ENCODE data around the gene KIAA0232.
"Not testable (repeated sequence)": the region's sequence is repeated elsewhere in the genome, so short reads cannot be mapped to it uniquely, and the experiment has no call there.

KIAA0232 gene

GRCh38 chr4:6880691-6881090 lies 98.2 kb downstream of the KIAA0232 start:
- DNase-seq (ENCODE audit: low read depth in 2 of 2, low spot score in 1 of 2) = no peak

GRCh38 chr4:6881908-6882307 lies 99.4 kb downstream of the KIAA0232 start:
- DNase-seq (ENCODE audit: low read depth in 2 of 2, low spot score in 1 of 2) = no peak

- no peak for DNase-seq (ENCODE audit: low read depth in 2 of 2, low spot score in 1 of 2)
These were observed 101.9 kb downstream of the KIAA0232 start for GRCh38 chr4:6884341-6884870.

- DNase-seq (ENCODE audit: low read depth in 2 of 2, low spot score in 1 of 2) = no peak
These were observed 103.5 kb downstream of the KIAA0232 start for GRCh38 chr4:6885953-6886557.

- no peak for DNase-seq (ENCODE audit: low read depth in 2 of 2, low spot score in 1 of 2)
These were observed 104.4 kb downstream of the KIAA0232 start for GRCh38 chr4:6886886-6887285.

GRCh38 chr4:6887591-6888371 lies 105.3 kb downstream of the KIAA0232 start:
- no peak for DNase-seq (ENCODE audit: low read depth in 2 of 2, low spot score in 1 of 2)

- no peak for DNase-seq (ENCODE audit: low read depth in 2 of 2, low spot score in 1 of 2)
These were observed 106.1 kb downstream of the KIAA0232 start for GRCh38 chr4:6888506-6889071.

GRCh38 chr4:6889101-6889735 lies 106.7 kb downstream of the KIAA0232 start:
- DNase-seq (ENCODE audit: low read depth in 2 of 2, low spot score in 1 of 2) = no peak

- no peak for DNase-seq (ENCODE audit: low read depth in 2 of 2, low spot score in 1 of 2)
These were observed 107.3 kb downstream of the KIAA0232 start for GRCh38 chr4:6889736-6890324.

GRCh38 chr4:6890358-6890757 lies 107.8 kb downstream of the KIAA0232 start:
- no peak for DNase-seq (ENCODE audit: low read depth in 2 of 2, low spot score in 1 of 2)

- DNase-seq (ENCODE audit: low read depth in 2 of 2, low spot score in 1 of 2) = not testable (repeated sequence)
These were observed 108.4 kb downstream of the KIAA0232 start for GRCh38 chr4:6890971-6891370.

GRCh38 chr4:6891436-6892170 lies 109.1 kb downstream of the KIAA0232 start:
- DNase-seq (ENCODE audit: low read depth in 2 of 2, low spot score in 1 of 2) = no peak

- DNase-seq (ENCODE audit: low read depth in 2 of 2, low spot score in 1 of 2) = no peak
These were observed 109.8 kb downstream of the KIAA0232 start for GRCh38 chr4:6892190-6892908.

- DNase-seq (ENCODE audit: low read depth in 2 of 2, low spot score in 1 of 2) = no peak
These were observed 110.3 kb downstream of the KIAA0232 start for GRCh38 chr4:6892909-6893202.

- DNase-seq (ENCODE audit: low read depth in 2 of 2, low spot score in 1 of 2) = no peak
These were observed 111.0 kb downstream of the KIAA0232 start for GRCh38 chr4:6893449-6894085.

- no peak for DNase-seq (ENCODE audit: low read depth in 2 of 2, low spot score in 1 of 2)
These were observed 111.6 kb downstream of the KIAA0232 start for GRCh38 chr4:6894086-6894478.

GRCh38 chr4:6894528-6895498 lies 112.3 kb downstream of the KIAA0232 start:
- DNase-seq (ENCODE audit: low read depth in 2 of 2, low spot score in 1 of 2) = no peak

GRCh38 chr4:6896035-6896434 lies 113.5 kb downstream of the KIAA0232 start:
- DNase-seq (ENCODE audit: low read depth in 2 of 2, low spot score in 1 of 2) = no peak

- DNase-seq (ENCODE audit: low read depth in 2 of 2, low spot score in 1 of 2) = no peak
These were observed 116.2 kb downstream of the KIAA0232 start for GRCh38 chr4:6898763-6899162.

All from stimulated activated CD8-positive, alpha-beta memory T cell treated with anti-CD3 and anti-CD28 coated beads, Interleukin-4, amount 100 ng/mL, for 1 hour (primary cell).